ENCODE measurements around the gene ADPRM.

DNA sequence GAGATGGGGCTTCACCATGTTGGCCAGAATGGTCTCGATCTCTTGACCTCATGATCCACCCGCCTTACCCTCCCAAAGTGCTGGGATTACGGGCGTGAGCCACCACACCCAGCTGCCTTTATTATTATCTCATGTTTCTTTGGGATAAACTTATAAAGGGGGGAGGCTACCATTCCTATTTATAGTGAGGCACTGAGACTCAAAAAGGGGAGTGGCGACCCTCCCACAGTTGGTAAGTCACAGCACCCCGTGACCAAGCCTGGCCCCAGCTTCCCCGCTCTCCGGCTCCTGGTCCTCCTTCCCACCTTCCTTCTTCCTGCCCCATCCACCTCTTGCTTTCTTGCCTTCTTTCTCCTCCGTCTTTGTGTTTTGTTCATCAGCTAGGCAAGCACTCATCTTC lies 45.5 kb upstream of the ADPRM start:
- TF ChIP-seq, protein P1, sequence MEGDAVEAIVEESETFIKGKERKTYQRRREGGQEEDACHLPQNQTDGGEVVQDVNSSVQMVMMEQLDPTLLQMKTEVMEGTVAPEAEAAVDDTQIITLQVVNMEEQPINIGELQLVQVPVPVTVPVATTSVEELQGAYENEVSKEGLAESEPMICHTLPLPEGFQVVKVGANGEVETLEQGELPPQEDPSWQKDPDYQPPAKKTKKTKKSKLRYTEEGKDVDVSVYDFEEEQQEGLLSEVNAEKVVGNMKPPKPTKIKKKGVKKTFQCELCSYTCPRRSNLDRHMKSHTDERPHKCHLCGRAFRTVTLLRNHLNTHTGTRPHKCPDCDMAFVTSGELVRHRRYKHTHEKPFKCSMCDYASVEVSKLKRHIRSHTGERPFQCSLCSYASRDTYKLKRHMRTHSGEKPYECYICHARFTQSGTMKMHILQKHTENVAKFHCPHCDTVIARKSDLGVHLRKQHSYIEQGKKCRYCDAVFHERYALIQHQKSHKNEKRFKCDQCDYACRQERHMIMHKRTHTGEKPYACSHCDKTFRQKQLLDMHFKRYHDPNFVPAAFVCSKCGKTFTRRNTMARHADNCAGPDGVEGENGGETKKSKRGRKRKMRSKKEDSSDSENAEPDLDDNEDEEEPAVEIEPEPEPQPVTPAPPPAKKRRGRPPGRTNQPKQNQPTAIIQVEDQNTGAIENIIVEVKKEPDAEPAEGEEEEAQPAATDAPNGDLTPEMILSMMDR (optimal IDR thresholded peaks at IDR 0.05 in 1 of 3, IDR thresholded peaks at IDR 0.05 in 1 of 3, conservative IDR thresholded peaks at IDR 0.05 in 1 of 3; ENCODE audit: extremely low read depth in 1 of 3, insufficient read depth in 2 of 3, low read length in 3 of 3), result no peak
- no peak for TF ChIP-seq EZH2 (IDR thresholded peaks at IDR 0.05; ENCODE audit: low read length)
